HCT116 (cell line): ENCODE measurements around the gene CEP170B. TPM values are rescaled to one million over a fixed set of nuclear protein-coding genes. Genes with fewer than 3 reads are reported as not detected.

Source experiments
- ATAC-seq: fragments of 200-7000 bp; cut with Tn5 transposase; 2 replicates; pipeline ENCODE4 v1.9.1; 2020; ENCODE audit warnings: mild to moderate bottlenecking, moderate library complexity
- BruUV-seq: library from RNA; stranded (reverse); fragments of 400-500 nt; replicated peaks from 2 replicates; lab custom pipeline; 2021; lab: Mats Ljungman, UMichigan
- CTCF ChIA-PET: fragments of 300-600 bp; sonication (Branson Sonifier 250); formaldehyde crosslinking; loops from one replicate; lab custom pipeline; 2021; ENCODE audit warnings: antibody characterized with exemption; lab: Charles Lee
- POLR2A ChIA-PET: fragments of 300-600, 350-600 bp; sonication (Branson Sonifier 250); formaldehyde crosslinking; loops from one replicate; lab custom pipeline; 2021; ENCODE audit warnings: antibody characterized with exemption; lab: Charles Lee
- RAD21 ChIA-PET, 2 experiments: fragments of 300-600 bp; sonication (Branson Sonifier 250); formaldehyde crosslinking; loops; one replicate each; lab custom pipeline; 2023; ENCODE audit warnings: low total read pairs in 2 of 2; ENCODE audit not compliant: uncharacterized antibody in 2 of 2, unreplicated experiment in 2 of 2, low non-redundant PET in 1 of 2; lab: Charles Lee
- DNase-seq: peaks from one replicate; pipeline ENCODE4 v3.0.0-alpha.2; 2010; ENCODE audit warnings: low read depth, low spot score
- H2AFZ ChIP-seq: fragments of 200-600 bp; shearing (Covaris generic), sonication (generic); 2 replicates; pipeline ENCODE4 v1.6.1; 2017; ENCODE audit warnings: low read depth, mixed run types, mixed read lengths, antibody characterized with exemption, low read length; ENCODE audit not compliant: poor library complexity, severe bottlenecking
- H3K27ac ChIP-seq: 2 replicates; pipeline ENCODE4 v1.5.1; 2012; ENCODE audit warnings: low read depth, low read length
- H3K27me3 ChIP-seq: fragments of 200-600 bp; sonication (generic); 2 replicates; pipeline ENCODE4 v1.6.1; 2016; ENCODE audit warnings: mixed run types, low read length, mixed read lengths; ENCODE audit not compliant: insufficient read depth
- H3K36me3 ChIP-seq, 2 experiments: fragments of 200-500 bp in 1 of 2; fragments of 200-600 bp in 1 of 2; sonication (Bioruptor generic) in 1 of 2; sonication (generic) in 1 of 2; 2 replicates each; pipeline versions ENCODE4 v1.5.1 to v1.6.1; 2014 to 2016; ENCODE audit warnings: low read length in 2 of 2, inconsistent platforms in 1 of 2, mixed read lengths in 1 of 2, mixed run types in 1 of 2; ENCODE audit not compliant: insufficient read depth in 2 of 2, control insufficient read depth in 1 of 2
- H3K4me1 ChIP-seq, 2 experiments: fragments of 200-600 bp in 1 of 2; sonication (generic) in 1 of 2; 2 replicates each; pipeline versions ENCODE4 v1.5.1 to v1.6.1; 2012 to 2017; ENCODE audit warnings: low read length in 2 of 2, inconsistent platforms in 1 of 2, mild to moderate bottlenecking in 1 of 2, mixed read lengths in 1 of 2, mixed run types in 1 of 2, moderate library complexity in 1 of 2; ENCODE audit not compliant: insufficient read depth in 2 of 2, control insufficient read depth in 1 of 2
- H3K4me2 ChIP-seq: fragments of 200-600 bp; sonication (generic); 2 replicates; pipeline ENCODE4 v1.6.1; 2017; ENCODE audit warnings: mixed run types, low read length, mixed read lengths
- H3K4me3 ChIP-seq, 2 experiments: fragments of 200-600 bp in 1 of 2; sonication (generic) in 1 of 2; replicated peaks in 1 of 2; 2 replicates each; pipeline ENCODE4 v1.5.1; 2011 to 2016; ENCODE audit warnings: low read length in 2 of 2, control low read depth in 1 of 2, low read depth in 1 of 2, mild to moderate bottlenecking in 1 of 2, mixed read lengths in 1 of 2, mixed run types in 1 of 2
- H3K79me2 ChIP-seq: fragments of 200-600 bp; sonication (generic); 2 replicates; pipeline ENCODE4 v1.6.1; 2017; ENCODE audit warnings: mild to moderate bottlenecking, mixed run types, low read length, moderate library complexity, mixed read lengths; ENCODE audit not compliant: insufficient read depth
- H3K9ac ChIP-seq: fragments of 200-600 bp; sonication (generic); 2 replicates; pipeline ENCODE4 v1.6.1; 2016; ENCODE audit warnings: low read length, mixed read lengths
- H3K9me2 ChIP-seq: fragments of 200-600 bp; sonication (generic), shearing (Covaris generic); 2 replicates; pipeline ENCODE4 v1.6.1; 2017; ENCODE audit warnings: mixed run types, mild to moderate bottlenecking, moderate library complexity; ENCODE audit not compliant: insufficient read depth
- H3K9me3 ChIP-seq, 2 experiments: fragments of 200-500 bp in 1 of 2; fragments of 200-600 bp in 1 of 2; sonication (Bioruptor generic) in 1 of 2; sonication (generic) in 1 of 2; 2 replicates each; pipeline ENCODE4 v1.6.1; 2014 to 2017; ENCODE audit warnings: low read length in 2 of 2, mixed read lengths in 2 of 2, inconsistent platforms in 1 of 2, low read depth in 1 of 2, mild to moderate bottlenecking in 1 of 2, mixed run types in 1 of 2, moderate library complexity in 1 of 2; ENCODE audit not compliant: control insufficient read depth in 1 of 2, insufficient read depth in 1 of 2
- H4K20me1 ChIP-seq: fragments of 200-600 bp; sonication (generic), shearing (Covaris generic); 2 replicates; pipeline ENCODE4 v1.6.1; 2017; ENCODE audit warnings: mixed run types, mild to moderate bottlenecking, moderate library complexity; ENCODE audit not compliant: insufficient read depth
- ATF3 ChIP-seq: IDR thresholded peaks from 2 replicates; pipeline ENCODE4 v1.6.1; 2012
- CEBPB ChIP-seq: IDR thresholded peaks from 2 replicates; pipeline ENCODE4 v1.6.1; 2012; ENCODE audit warnings: low read depth
- EGR1 ChIP-seq: IDR thresholded peaks from 2 replicates; pipeline ENCODE4 v1.6.1; 2012; ENCODE audit warnings: low read depth
- EZH2 ChIP-seq: fragments of 200-600 bp; sonication (generic); IDR thresholded peaks from 2 replicates; pipeline ENCODE4 v1.6.1; 2017; ENCODE audit warnings: antibody characterized with exemption, mixed run types
- EZH2phosphoT487 ChIP-seq: fragments of 200-600 bp; IDR thresholded peaks from 2 replicates; pipeline ENCODE4 v1.6.1; 2018; ENCODE audit warnings: antibody characterized with exemption, borderline replicate concordance
- FOSL1 ChIP-seq: IDR thresholded peaks from 2 replicates; pipeline ENCODE4 v1.6.1; 2012; ENCODE audit warnings: low read depth
- JUND ChIP-seq: IDR thresholded peaks from 2 replicates; pipeline ENCODE4 v1.6.1; 2012
- POLR2A ChIP-seq: IDR thresholded peaks from 2 replicates; pipeline ENCODE4 v1.7.0; 2011; ENCODE audit warnings: borderline replicate concordance; ENCODE audit not compliant: insufficient read depth, insufficient read length; ENCODE audit errors: extremely low read depth
- POLR2AphosphoS5 ChIP-seq: IDR thresholded peaks from 2 replicates; pipeline ENCODE4 v1.6.1; 2011; ENCODE audit warnings: mild to moderate bottlenecking, low read depth, low read length, moderate library complexity
- RAD21 ChIP-seq: IDR thresholded peaks from 2 replicates; pipeline ENCODE4 v1.6.1; 2012; ENCODE audit warnings: low read depth, mild to moderate bottlenecking
- SIN3A ChIP-seq: IDR thresholded peaks from 2 replicates; pipeline ENCODE4 v1.6.1; 2012; ENCODE audit warnings: low read depth
- SRF ChIP-seq: IDR thresholded peaks from 2 replicates; pipeline ENCODE4 v1.6.1; 2012; ENCODE audit warnings: low read depth
- TCF7L2 ChIP-seq: IDR thresholded peaks from 2 replicates; pipeline ENCODE4 v1.7.0; 2011; ENCODE audit warnings: borderline replicate concordance, inconsistent platforms; ENCODE audit not compliant: insufficient read depth, insufficient read length; ENCODE audit errors: extremely low read depth
- YY1 ChIP-seq: IDR thresholded peaks from 2 replicates; pipeline ENCODE4 v1.6.1; 2011; ENCODE audit warnings: low read length, low read depth, moderate library complexity, mild to moderate bottlenecking; ENCODE audit not compliant: insufficient replicate concordance; ENCODE audit errors: extremely low read depth
- ZBTB33 ChIP-seq: IDR thresholded peaks from 2 replicates; pipeline ENCODE4 v1.6.1; 2011; ENCODE audit warnings: mild to moderate bottlenecking, low read length, moderate library complexity; ENCODE audit not compliant: insufficient replicate concordance; ENCODE audit errors: extremely low read depth
- ZFX ChIP-seq: fragments of 450-650 bp; IDR thresholded peaks from 2 replicates; pipeline ENCODE4 v1.6.1; 2017
- ZNF274 ChIP-seq: fragments of 200-500 bp; sonication (Bioruptor generic); IDR thresholded peaks from 2 replicates; pipeline ENCODE4 v1.6.1; 2014; ENCODE audit warnings: mild to moderate bottlenecking, low read depth, low read length, inconsistent platforms
- intact Hi-C: fragments of 100-400 bp; cut with micrococcal nuclease; formaldehyde crosslinking; loops from 2 replicates; pipeline ENCODE4 v1.10.0; 2022
- total RNA-seq: library from RNA; stranded (reverse); gene quantifications from one replicate; pipeline ENCODE4 v1.2.1, GENCODE V29; 2021; ENCODE audit not compliant: unreplicated experiment

CEP170B gene
- total RNA-seq, 1 experiment from 2014 or later, result 45.9 TPM

GRCh38 chr14:104875412-104875751 lies 10.3 kb downstream of the CEP170B start:
- ChIA-PET RAD21 (no interaction called here), POLR2A (no interaction called here), CTCF (no interaction called here)
- H3K4me1 ChIP-seq, result peaks cover 7 to 9% of the 10 kb centered on the region in 2 experiments; a peak in 3 of 4 replicates
- no peak overlapping the region for H3K4me2 ChIP-seq
- ATAC-seq (no peak), DNase-seq (no peak)
- H3K9ac ChIP-seq, result no peak overlapping the region
- no peak overlapping the region for H3K4me3 ChIP-seq
- peaks cover 55% of the 10 kb centered on the region for H3K79me2 ChIP-seq
- peak overlapping the region; percentile 43; the same call in 1 of the 2 replicates for H3K27ac ChIP-seq
- H3K9me2 ChIP-seq, result no peaks in the 10 kb centered on the region
- intact Hi-C loops, result no loop called here
- TF ChIP-seq EZH2phosphoT487 (no peak), EZH2 (no peak), SIN3A (no peak), EGR1 (no peak), FOSL1 (no peak), CEBPB (no peak), JUND (no peak), RAD21 (no peak), YY1 (no peak), ZNF274 (no peak), ZFX (no peak), SRF (no peak), POLR2AphosphoS5 (no peak), ZBTB33 (no peak), POLR2A (no peak), TCF7L2 (no peak), ATF3 (no peak)
- H2AFZ ChIP-seq, result no peak overlapping the region
- no TSS peak for BruUV-seq
- H4K20me1 ChIP-seq, result peaks cover 6% of the 10 kb centered on the region; the same call in 1 of the 2 replicates
- peaks cover 2 to 4% of the 10 kb centered on the region in 2 experiments; a peak in 1 of 4 replicates for H3K36me3 ChIP-seq
- H3K9me3 ChIP-seq, result no peaks in the 10 kb centered on the region
- no peaks in the 10 kb centered on the region for H3K27me3 ChIP-seq
